H9 (cell line): ENCODE data around the gene CCDC124. TPM values are rescaled to one million over a fixed set of nuclear protein-coding genes. Genes with fewer than 3 reads are reported as not detected.

Source experiments
- DNase-seq: peaks from one replicate; pipeline ENCODE4 v3.0.0-alpha.2; 2017
- H2AFZ ChIP-seq: one replicate; pipeline ENCODE4 v1.6.1; 2013; ENCODE audit warnings: mild to moderate bottlenecking, low read length, control low read depth, moderate library complexity
- H2AK5ac ChIP-seq: 2 replicates; pipeline ENCODE4 v1.6.1; 2013; ENCODE audit warnings: low read length, control low read depth, mixed read lengths; ENCODE audit not compliant: insufficient read length
- H2BK120ac ChIP-seq: one replicate; pipeline ENCODE4 v1.6.1; 2013; ENCODE audit warnings: low read depth, mild to moderate bottlenecking, low read length, control low read depth, inconsistent platforms; ENCODE audit not compliant: poor library complexity, severe bottlenecking
- H2BK12ac ChIP-seq: 2 replicates; pipeline ENCODE4 v1.6.1; 2013; ENCODE audit warnings: low read length, control low read depth, mixed read lengths, low read depth; ENCODE audit not compliant: insufficient read length
- H2BK15ac ChIP-seq: 2 replicates; pipeline ENCODE4 v1.6.1; 2013; ENCODE audit warnings: low read depth, low read length, control low read depth
- H2BK20ac ChIP-seq: one replicate; pipeline ENCODE4 v1.6.1; 2013; ENCODE audit warnings: low read depth, mild to moderate bottlenecking, low read length, control low read depth, inconsistent platforms; ENCODE audit not compliant: poor library complexity, severe bottlenecking
- H2BK5ac ChIP-seq: 2 replicates; pipeline ENCODE4 v1.6.1; 2013; ENCODE audit warnings: low read length, control low read depth, mixed read lengths; ENCODE audit not compliant: insufficient read length
- H3K14ac ChIP-seq: 2 replicates; pipeline ENCODE4 v1.6.1; 2013; ENCODE audit warnings: low read length, control low read depth; ENCODE audit not compliant: insufficient read depth
- H3K18ac ChIP-seq: 2 replicates; pipeline ENCODE4 v1.6.1; 2013; ENCODE audit warnings: low read depth, mild to moderate bottlenecking, mixed read lengths, low read length, control low read depth; ENCODE audit not compliant: insufficient read length
- H3K23ac ChIP-seq: 2 replicates; pipeline ENCODE4 v1.6.1; 2013; ENCODE audit warnings: low read length, control low read depth, mixed read lengths, low read depth; ENCODE audit not compliant: insufficient read length
- H3K23me2 ChIP-seq: 2 replicates; pipeline ENCODE4 v1.6.1; 2013; ENCODE audit warnings: low read depth, mild to moderate bottlenecking, mixed read lengths, low read length, control low read depth; ENCODE audit not compliant: insufficient read length, poor library complexity, severe bottlenecking
- H3K27ac ChIP-seq: 2 replicates; pipeline ENCODE4 v1.5.1; 2013; ENCODE audit warnings: low read length, control low read depth, mixed read lengths, low read depth; ENCODE audit not compliant: insufficient read length
- H3K27me3 ChIP-seq: 2 replicates; pipeline ENCODE4 v1.6.1; 2013; ENCODE audit warnings: low read length, control low read depth, inconsistent platforms; ENCODE audit not compliant: insufficient read depth
- H3K4ac ChIP-seq: 2 replicates; pipeline ENCODE4 v1.6.1; 2013; ENCODE audit warnings: low read depth, mild to moderate bottlenecking, control low read depth, inconsistent platforms, low read length, moderate library complexity
- H3K4me1 ChIP-seq: 2 replicates; pipeline ENCODE4 v1.6.1; 2013; ENCODE audit warnings: low read length, control low read depth, inconsistent platforms; ENCODE audit not compliant: insufficient read depth
- H3K4me2 ChIP-seq: 2 replicates; pipeline ENCODE4 v1.6.1; 2013; ENCODE audit warnings: low read length, control low read depth, mixed read lengths; ENCODE audit not compliant: insufficient read length, insufficient read depth
- H3K56ac ChIP-seq: 2 replicates; pipeline ENCODE4 v1.6.1; 2013; ENCODE audit warnings: low read depth, mild to moderate bottlenecking, mixed read lengths, low read length, control low read depth; ENCODE audit not compliant: insufficient read length
- H3K79me1 ChIP-seq: 2 replicates; pipeline ENCODE4 v1.6.1; 2013; ENCODE audit warnings: low read depth, mild to moderate bottlenecking, moderate library complexity, low read length, control low read depth, inconsistent platforms; ENCODE audit not compliant: insufficient read depth, poor library complexity, severe bottlenecking
- H3K79me2 ChIP-seq: 2 replicates; pipeline ENCODE4 v1.6.1; 2013; ENCODE audit warnings: low read length, control low read depth, inconsistent platforms; ENCODE audit not compliant: insufficient read depth
- H3K9ac ChIP-seq: 2 replicates; pipeline ENCODE4 v1.6.1; 2013; ENCODE audit warnings: low read length, control low read depth, mixed read lengths; ENCODE audit not compliant: insufficient read length; ENCODE audit errors: extremely low read depth
- H3K9me3 ChIP-seq: one replicate; pipeline ENCODE4 v1.6.1; 2013; ENCODE audit warnings: low read depth, low read length, inconsistent platforms; ENCODE audit not compliant: control insufficient read depth
- H3T11ph ChIP-seq: one replicate; pipeline ENCODE4 v1.6.1; 2013; ENCODE audit warnings: mild to moderate bottlenecking, low read length, control low read depth, inconsistent platforms
- H4K20me1 ChIP-seq: one replicate; pipeline ENCODE4 v1.6.1; 2013; ENCODE audit not compliant: control insufficient read depth, insufficient read length, insufficient read depth
- H4K5ac ChIP-seq: 2 replicates; pipeline ENCODE4 v1.6.1; 2013; ENCODE audit warnings: low read depth, mild to moderate bottlenecking, mixed read lengths, low read length, control low read depth; ENCODE audit not compliant: insufficient read length
- H4K8ac ChIP-seq: replicated peaks from 2 replicates; pipeline ENCODE4 v1.6.1; 2013; ENCODE audit warnings: low read length, control low read depth, mixed read lengths, low read depth; ENCODE audit not compliant: insufficient read length
- H4K91ac ChIP-seq: 2 replicates; pipeline ENCODE4 v1.6.1; 2013; ENCODE audit warnings: low read depth, mild to moderate bottlenecking, moderate library complexity, mixed read lengths, low read length, control low read depth; ENCODE audit not compliant: insufficient read length
- H3K27ac Mint-ChIP-seq, 3 experiments: 2 replicates in 2 of 3; 3 replicates in 1 of 3; pipeline ENCODE4 v1.8.0; 2020 to 2021; ENCODE audit warnings: mixed read lengths in 3 of 3, mild to moderate bottlenecking in 1 of 3, moderate library complexity in 1 of 3
- H3K27me3 Mint-ChIP-seq: 2 replicates; pipeline ENCODE4 v1.8.0; 2021; ENCODE audit warnings: low read depth, mild to moderate bottlenecking, moderate library complexity, mixed read lengths
- H3K36me3 Mint-ChIP-seq, 3 experiments: 2 replicates in 2 of 3; 3 replicates in 1 of 3; pipeline ENCODE4 v1.8.0; 2020 to 2021; ENCODE audit warnings: low read depth in 3 of 3, mixed read lengths in 3 of 3; ENCODE audit not compliant: insufficient read depth in 1 of 3
- H3K4me1 Mint-ChIP-seq, 2 experiments: 2 replicates each; pipeline ENCODE4 v1.8.0; 2020; ENCODE audit warnings: mixed read lengths in 2 of 2
- H3K4me3 Mint-ChIP-seq, 2 experiments: 2 replicates in 1 of 2; 3 replicates in 1 of 2; pipeline ENCODE4 v1.8.0; 2020 to 2021; ENCODE audit warnings: mild to moderate bottlenecking in 2 of 2, mixed read lengths in 2 of 2, moderate library complexity in 1 of 2
- H3K9me3 Mint-ChIP-seq, 2 experiments: 2 replicates in 1 of 2; 3 replicates in 1 of 2; pipeline ENCODE4 v1.8.0; 2020; ENCODE audit warnings: mild to moderate bottlenecking in 2 of 2, mixed read lengths in 2 of 2, moderate library complexity in 1 of 2
- CTCF ChIP-seq: fragments of 200-600 bp; sonication (generic); conservative IDR thresholded peaks from 3 replicates; pipeline ENCODE4 v1.8.0; 2021; ENCODE audit warnings: antibody characterized with exemption, mild to moderate bottlenecking
- WGBS: extraction: QIAGEN DNeasy Blood & Tissue Kit; methylation state at CpG from one replicate; pipeline ENCODE4 v1.1.7; 2013; ENCODE audit warnings: missing lambda C conversion rate, low lambda C conversion rate, mixed read lengths; ENCODE audit not compliant: insufficient read length; ENCODE audit errors: extremely low coverage; 5-methylcytosine and 5-hydroxymethylcytosine counted together
- total RNA-seq: library from RNA; stranded (reverse); gene quantifications from 2 replicates; pipeline ENCODE4 v1.2.1, GENCODE V29; 2021

CCDC124 gene
- total RNA-seq, 1 experiment from 2014 or later = 119 TPM

DNA sequence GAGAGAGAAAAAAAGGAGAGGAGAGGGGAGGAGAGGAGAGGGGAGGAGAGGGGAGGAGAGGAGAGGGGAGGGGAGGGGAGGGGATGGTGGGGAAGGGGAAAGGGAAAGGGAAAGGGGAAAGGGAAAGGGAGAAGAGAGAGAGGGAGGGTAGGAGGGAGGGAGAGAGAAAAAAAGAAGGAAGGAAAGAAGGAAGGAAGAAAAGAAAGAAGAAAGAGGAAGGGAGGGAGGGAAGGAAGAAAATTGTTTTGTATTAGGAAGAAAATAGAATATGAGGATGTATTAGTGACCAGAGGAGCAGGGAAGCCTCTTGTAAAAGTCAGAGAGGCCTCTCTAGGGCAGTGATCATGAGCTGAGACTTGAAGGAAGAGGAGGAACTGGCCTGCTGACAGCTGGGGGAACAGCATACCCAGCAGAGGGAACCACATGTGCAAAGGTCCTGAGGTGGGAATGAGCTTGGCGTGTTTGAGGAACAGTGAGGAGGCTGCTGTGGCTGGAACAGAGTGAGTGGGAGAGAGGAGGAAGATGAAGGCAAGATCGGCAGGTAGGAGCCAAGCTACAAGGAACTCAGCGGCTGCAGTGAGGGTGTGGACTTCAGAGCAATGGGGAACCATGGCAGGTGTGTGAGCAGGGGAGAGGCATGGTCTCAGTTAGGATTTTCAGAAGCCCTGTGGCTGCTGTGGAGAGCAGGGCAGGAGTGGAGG, 24.5 kb downstream of the CCDC124 start:
- Mint-ChIP-seq H3K36me3 (no peaks in the 10 kb centered on the region; a peak in 2 of 7 replicates), H3K4me1 (peaks cover 14 to 28% of the 10 kb centered on the region in 2 experiments), H3K27ac (no peak overlapping the region; a peak in 1 of 7 replicates), H3K4me3 (no peak overlapping the region), H3K9me3 (no peaks in the 10 kb centered on the region), H3K27me3 (peaks cover 44% of the 10 kb centered on the region)
- H3K14ac ChIP-seq = no peak overlapping the region
- H2BK5ac ChIP-seq = no peak overlapping the region
- DNase-seq = no peak
- H3K9ac ChIP-seq = no peak overlapping the region
- peaks cover 11% of the 10 kb centered on the region; the same call in 1 of the 2 replicates for H3K27me3 ChIP-seq
- no peak overlapping the region for H2AFZ ChIP-seq
- H3K4me1 ChIP-seq = no peaks in the 10 kb centered on the region; the same call in 1 of the 2 replicates
- no CpG with 5 or more reads among the region's 3 CpGs for WGBS
- no peak overlapping the region for H3K4me2 ChIP-seq
- H4K5ac ChIP-seq = no peak overlapping the region
- H3K9me3 ChIP-seq = no peaks in the 10 kb centered on the region
- no peaks in the 10 kb centered on the region for H3K79me1 ChIP-seq
- no peak overlapping the region for H2BK15ac ChIP-seq
- H2BK12ac ChIP-seq = no peak overlapping the region
- H3K23ac ChIP-seq = no peak overlapping the region
- H4K20me1 ChIP-seq = no peaks in the 10 kb centered on the region
- no peak overlapping the region for H2BK120ac ChIP-seq
- H3K23me2 ChIP-seq = peaks cover 5% of the 10 kb centered on the region
- H3K56ac ChIP-seq = no peak overlapping the region
- H2AK5ac ChIP-seq = no peak overlapping the region
- no peaks in the 10 kb centered on the region for H3K79me2 ChIP-seq
- no peak overlapping the region for H3K27ac ChIP-seq
- H3K18ac ChIP-seq = no peak overlapping the region
- H3K4ac ChIP-seq = no peak overlapping the region
- TF ChIP-seq CTCF = no peak
- no peak overlapping the region for H2BK20ac ChIP-seq
- H4K8ac ChIP-seq = no peak overlapping the region
- no peak overlapping the region for H4K91ac ChIP-seq
- no peak overlapping the region for H3T11ph ChIP-seq
